ENCODE results near the gene ZSCAN20. TPM values are rescaled to one million over a fixed set of nuclear protein-coding genes. Genes with fewer than 3 reads are reported as not detected.

Gene ZSCAN20
- polyA plus RNA-seq, 1 donor from 2014 or later, result 3.3 TPM

- no peaks in the 10 kb centered on the region for H3F3A ChIP-seq (ENCODE audit: insufficient read depth, low read length, poor library complexity, severe bottlenecking)
- TF ChIP-seq RAD21 (conservative IDR thresholded peaks at IDR 0.05) (no peak), TAF1 (IDR thresholded peaks at IDR 0.05; ENCODE audit: low read depth) (no peak), EP300 (conservative IDR thresholded peaks at IDR 0.05; ENCODE audit: poor library complexity, severe bottlenecking) (no peak), CTCF (IDR thresholded peaks at IDR 0.05; ENCODE audit: poor library complexity, severe bottlenecking) (no peak), EZH2 (IDR thresholded peaks at IDR 0.05; ENCODE audit: borderline replicate concordance, insufficient read depth, low read length, poor library complexity, severe bottlenecking) (no peak)
- H2AFZ ChIP-seq (ENCODE audit: low read depth, low read length), result no peak overlapping the region
- no peaks in the 10 kb centered on the region for H3K27me3 ChIP-seq (ENCODE audit: insufficient read depth, low read depth, low read length)
- no peaks in the 10 kb centered on the region for H3K79me2 ChIP-seq (replicated peaks; ENCODE audit: insufficient read depth, low read length)
- H4K20me1 ChIP-seq (ENCODE audit: insufficient read depth), result no peaks in the 10 kb centered on the region
- H3K9me2 ChIP-seq (ENCODE audit: insufficient read depth, low read length), result no peaks in the 10 kb centered on the region
- H3K4me2 ChIP-seq (ENCODE audit: low read length), result no peak overlapping the region
- H3K27ac ChIP-seq (ENCODE audit: low read length), result no peak overlapping the region
- H3K9me3 ChIP-seq (ENCODE audit: low read length), result no peaks in the 10 kb centered on the region
- no peak overlapping the region for H3K9ac ChIP-seq (ENCODE audit: low read length)
- H3K4me3 ChIP-seq (ENCODE audit: low read length), result no peak overlapping the region
- peaks cover 35% of the 10 kb centered on the region for H3K36me3 ChIP-seq (ENCODE audit: insufficient read depth, low read length)
These were observed 16.2 kb downstream of the ZSCAN20 start for GRCh38 chr1:33488624-33489023.

DNA sequence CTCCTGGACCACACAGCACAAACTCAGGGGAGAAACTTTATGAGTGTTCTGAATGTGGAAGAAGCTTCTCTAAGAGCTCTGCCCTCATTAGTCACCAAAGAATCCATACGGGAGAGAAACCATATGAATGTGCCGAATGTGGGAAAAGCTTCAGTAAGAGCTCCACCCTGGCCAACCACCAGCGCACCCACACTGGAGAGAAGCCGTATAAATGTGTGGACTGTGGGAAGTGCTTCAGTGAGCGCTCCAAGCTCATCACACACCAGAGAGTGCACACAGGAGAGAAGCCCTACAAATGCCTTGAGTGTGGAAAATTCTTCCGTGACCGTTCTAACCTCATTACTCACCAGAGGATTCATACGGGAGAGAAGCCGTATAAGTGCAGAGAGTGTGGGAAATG is 22.5 kb downstream of the ZSCAN20 start:
- Histone ChIP-seq H3K36me3 (ENCODE audit: insufficient read depth, low read length) (peaks cover 44% of the 10 kb centered on the region), H3K9me3 (ENCODE audit: low read length) (peaks cover 15% of the 10 kb centered on the region), H4K20me1 (ENCODE audit: insufficient read depth) (no peaks in the 10 kb centered on the region), H3K9ac (ENCODE audit: low read length) (no peak overlapping the region), H3K27ac (ENCODE audit: low read length) (no peak overlapping the region), H3K4me3 (ENCODE audit: low read length) (no peak overlapping the region), H3F3A (ENCODE audit: insufficient read depth, low read length, poor library complexity, severe bottlenecking) (no peaks in the 10 kb centered on the region), H3K9me2 (ENCODE audit: insufficient read depth, low read length) (no peaks in the 10 kb centered on the region), H3K4me2 (ENCODE audit: low read length) (no peak overlapping the region), H3K27me3 (ENCODE audit: insufficient read depth, low read depth, low read length) (no peaks in the 10 kb centered on the region), H2AFZ (ENCODE audit: low read depth, low read length) (no peak overlapping the region), H3K79me2 (replicated peaks; ENCODE audit: insufficient read depth, low read length) (no peaks in the 10 kb centered on the region)
- TF ChIP-seq SMC3 (conservative IDR thresholded peaks at IDR 0.05; ENCODE audit: poor library complexity) (no peak), EZH2 (IDR thresholded peaks at IDR 0.05; ENCODE audit: borderline replicate concordance, insufficient read depth, low read length, poor library complexity, severe bottlenecking) (no peak), TAF1 (IDR thresholded peaks at IDR 0.05; ENCODE audit: low read depth) (no peak), REST (IDR thresholded peaks at IDR 0.05; ENCODE audit: borderline replicate concordance) (no peak)

DNA sequence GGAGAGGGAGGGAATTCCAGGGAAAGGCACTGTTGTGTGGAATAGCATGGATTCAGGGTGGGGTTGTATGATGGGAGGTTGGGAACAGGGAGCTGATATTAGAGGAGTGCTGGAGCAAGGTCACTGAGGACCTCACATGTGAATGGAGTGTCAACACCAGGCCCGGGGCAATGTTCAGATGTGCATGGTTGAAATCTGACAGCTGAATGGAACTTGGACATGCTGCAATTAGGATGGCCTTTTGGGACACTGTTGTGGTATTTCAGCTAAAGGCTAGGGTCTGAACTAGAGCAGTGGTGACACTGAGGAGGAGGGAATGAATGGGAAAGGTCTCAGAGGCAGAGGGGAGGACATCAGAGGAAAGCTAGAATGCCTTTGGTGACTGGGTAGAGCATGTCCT is 25.0 kb downstream of the ZSCAN20 start:
- H3K27me3 ChIP-seq (ENCODE audit: insufficient read depth, low read depth, low read length), result no peaks in the 10 kb centered on the region
- no peaks in the 10 kb centered on the region for H3K79me2 ChIP-seq (replicated peaks; ENCODE audit: insufficient read depth, low read length)
- H3F3A ChIP-seq (ENCODE audit: insufficient read depth, low read length, poor library complexity, severe bottlenecking), result no peaks in the 10 kb centered on the region
- H3K9me3 ChIP-seq (ENCODE audit: low read length), result peaks cover 15% of the 10 kb centered on the region
- H3K9ac ChIP-seq (ENCODE audit: low read length), result no peak overlapping the region
- peaks cover 29% of the 10 kb centered on the region for H3K36me3 ChIP-seq (ENCODE audit: insufficient read depth, low read length)
- H4K20me1 ChIP-seq (ENCODE audit: insufficient read depth), result no peaks in the 10 kb centered on the region
- H3K27ac ChIP-seq (ENCODE audit: low read length), result no peak overlapping the region
- H3K9me2 ChIP-seq (ENCODE audit: insufficient read depth, low read length), result no peaks in the 10 kb centered on the region
- TF ChIP-seq MXI1 (conservative IDR thresholded peaks at IDR 0.05; ENCODE audit: poor library complexity, severe bottlenecking), result no peak
- TF ChIP-seq EZH2 (IDR thresholded peaks at IDR 0.05; ENCODE audit: borderline replicate concordance, insufficient read depth, low read length, poor library complexity, severe bottlenecking), result no peak
- no peak overlapping the region for H3K4me3 ChIP-seq (ENCODE audit: low read length)
- H2AFZ ChIP-seq (ENCODE audit: low read depth, low read length), result no peak overlapping the region
- H3K4me2 ChIP-seq (ENCODE audit: low read length), result no peak overlapping the region

Data from neural cell (in vitro differentiated cells).